HEK293 (cell line): ENCODE results near the gene SNX4.

Experiments used
- CTCF ChIA-PET: fragments of 350-600 bp; formaldehyde crosslinking; extraction: SDS; loops from one replicate; lab custom pipeline; 2021; ENCODE audit warnings: antibody characterized with exemption; lab: Yijun Ruan, JAX
- POLR2A ChIA-PET: fragments of 300-600 bp; formaldehyde crosslinking; extraction: SDS; loops from one replicate; lab custom pipeline; 2020; ENCODE audit warnings: antibody characterized with exemption, inconsistent platforms; lab: Yijun Ruan, JAX
- H3K27ac ChIP-seq: fragments of 200-500 bp; sonication (Bioruptor generic); 2 replicates; pipeline ENCODE4 v1.5.1; 2014; ENCODE audit warnings: low read depth, low read length, control low read depth, inconsistent platforms; ENCODE audit errors: extremely low read depth
- H3K36me3 ChIP-seq, 2 experiments: fragments of 200-500 bp in 1 of 2; sonication (Bioruptor generic) in 1 of 2; 1 replicate in 1 of 2; 2 replicates in 1 of 2; pipeline ENCODE4 v1.5.1; 2014 to 2017; ENCODE audit warnings: inconsistent platforms in 2 of 2, low read length in 2 of 2; ENCODE audit not compliant: control insufficient read depth in 2 of 2, insufficient read depth in 1 of 2
- H3K4me1 ChIP-seq: fragments of 200-500 bp; sonication (Bioruptor generic); 2 replicates; pipeline ENCODE4 v1.5.1; 2014; ENCODE audit warnings: mild to moderate bottlenecking, low read length, inconsistent platforms; ENCODE audit not compliant: control insufficient read depth, insufficient read depth
- H3K4me3 ChIP-seq: 2 replicates; pipeline ENCODE4 v1.5.1; 2011; ENCODE audit warnings: low read depth, mild to moderate bottlenecking, control low read depth, low read length, moderate library complexity
- H3K9me3 ChIP-seq: fragments of 200-500 bp; sonication (Bioruptor generic); 2 replicates; pipeline ENCODE4 v1.5.1; 2014; ENCODE audit warnings: low read depth, low read length, inconsistent platforms; ENCODE audit not compliant: control insufficient read depth, insufficient read depth
- ELK4 ChIP-seq: IDR thresholded peaks from 2 replicates; pipeline ENCODE4 v1.6.1; 2011; ENCODE audit warnings: mild to moderate bottlenecking, low read depth, low read length, borderline replicate concordance
- MEIS1 ChIP-seq: sonication (generic); formaldehyde crosslinking; IDR thresholded peaks from 2 replicates; pipeline ENCODE4 v1.8.1; 2022; ENCODE audit warnings: missing genetic modification reagents, mild to moderate bottlenecking, borderline replicate concordance
- MZF1 ChIP-seq: fragments of 450-650 bp; formaldehyde crosslinking; IDR thresholded peaks from 2 replicates; pipeline ENCODE4 v1.5.1; 2017; ENCODE audit warnings: missing biosample characterization, missing genetic modification characterization, borderline replicate concordance
- PBX3 ChIP-seq: sonication (generic); formaldehyde crosslinking; IDR thresholded peaks from 2 replicates; pipeline ENCODE4 v1.8.1; 2022; ENCODE audit warnings: mild to moderate bottlenecking, moderate library complexity, missing genetic modification reagents
- SETDB1 ChIP-seq: IDR thresholded peaks from one replicate; pipeline ENCODE4 v1.6.1; 2017; ENCODE audit warnings: mild to moderate bottlenecking, low read length, moderate library complexity, mixed read lengths; ENCODE audit not compliant: insufficient read length
- SP2 ChIP-seq: fragments of 450-650 bp; formaldehyde crosslinking; IDR thresholded peaks from 2 replicates; pipeline ENCODE4 v1.5.1; 2016; ENCODE audit warnings: missing biosample characterization, missing genetic modification characterization
- SP3 ChIP-seq: fragments of 450-650 bp; formaldehyde crosslinking; IDR thresholded peaks from 2 replicates; pipeline ENCODE4 v1.5.1; 2016; ENCODE audit warnings: missing biosample characterization, missing genetic modification characterization
- ZBTB11 ChIP-seq: fragments of 450-650 bp; formaldehyde crosslinking; conservative IDR thresholded peaks from 2 replicates; pipeline ENCODE4 v1.5.1; 2016; ENCODE audit warnings: low read depth, missing biosample characterization, missing genetic modification characterization
- ZBTB17 ChIP-seq: fragments of 450-650 bp; formaldehyde crosslinking; IDR thresholded peaks from 2 replicates; pipeline ENCODE4 v1.5.1; 2016; ENCODE audit warnings: missing biosample characterization, missing genetic modification characterization
- ZFHX2 ChIP-seq: fragments of 450-650 bp; formaldehyde crosslinking; conservative IDR thresholded peaks from 2 replicates; pipeline ENCODE4 v1.5.1; 2016; ENCODE audit warnings: missing biosample characterization, missing genetic modification characterization
- ZFP37 ChIP-seq: fragments of 450-650 bp; formaldehyde crosslinking; IDR thresholded peaks from 2 replicates; pipeline ENCODE4 v1.5.1; 2016; ENCODE audit warnings: missing biosample characterization, missing genetic modification characterization
- ZNF132 ChIP-seq: fragments of 450-650 bp; formaldehyde crosslinking; IDR thresholded peaks from 2 replicates; pipeline ENCODE4 v1.5.1; 2017; ENCODE audit warnings: missing biosample characterization, missing genetic modification characterization, borderline replicate concordance
- ZNF133 ChIP-seq: fragments of 450-650 bp; formaldehyde crosslinking; IDR thresholded peaks from 2 replicates; pipeline ENCODE4 v1.5.1; 2016; ENCODE audit warnings: missing biosample characterization, missing genetic modification characterization
- ZNF157 ChIP-seq: fragments of 450-650 bp; formaldehyde crosslinking; IDR thresholded peaks from 2 replicates; pipeline ENCODE4 v1.5.1; 2016; ENCODE audit warnings: missing biosample characterization, missing genetic modification characterization
- ZNF248 ChIP-seq: fragments of 450-650 bp; formaldehyde crosslinking; IDR thresholded peaks from 2 replicates; pipeline ENCODE4 v1.5.1; 2017; ENCODE audit warnings: missing biosample characterization, missing genetic modification characterization
- ZNF280D ChIP-seq: fragments of 450-650 bp; formaldehyde crosslinking; IDR thresholded peaks from 2 replicates; pipeline ENCODE4 v1.5.1; 2016; ENCODE audit warnings: missing biosample characterization, missing genetic modification characterization
- ZNF335 ChIP-seq: fragments of 450-650 bp; formaldehyde crosslinking; conservative IDR thresholded peaks from 2 replicates; pipeline ENCODE4 v1.5.1; 2016; ENCODE audit warnings: missing biosample characterization, missing genetic modification characterization
- ZNF580 ChIP-seq: fragments of 450-650 bp; formaldehyde crosslinking; IDR thresholded peaks from 2 replicates; pipeline ENCODE4 v1.5.1; 2016; ENCODE audit warnings: missing biosample characterization, missing genetic modification characterization
- ZNF629 ChIP-seq: fragments of 450-650 bp; formaldehyde crosslinking; IDR thresholded peaks from 2 replicates; pipeline ENCODE4 v1.5.1; 2017; ENCODE audit warnings: missing biosample characterization, missing genetic modification characterization
- ZSCAN5A ChIP-seq: fragments of 450-650 bp; formaldehyde crosslinking; IDR thresholded peaks from 2 replicates; pipeline ENCODE4 v1.5.1; 2016; ENCODE audit warnings: missing biosample characterization, missing genetic modification characterization

Gene SNX4

GRCh38 chr3:125440970-125441369 lies 79.0 kb downstream of the SNX4 start:
- TF ChIP-seq ZBTB11 (tag by site-specific recombination) (no peak), ZFHX2 (tag by site-specific recombination) (no peak), ZNF580 (tag by site-specific recombination) (no peak), ZNF629 (no peak), ELK4 (no peak), SP3 (tag by site-specific recombination) (no peak), ZNF280D (tag by site-specific recombination) (no peak), PBX3 (CRISPR knock-in tag) (no peak), MEIS1 (CRISPR knock-in tag) (no peak), ZSCAN5A (no peak), MZF1 (tag by site-specific recombination) (no peak), ZBTB17 (tag by site-specific recombination) (no peak), SP2 (tag by site-specific recombination) (no peak), ZNF157 (no peak)
- H3K36me3 ChIP-seq, result peaks cover 0 to 3% of the 10 kb centered on the region in 2 experiments; a peak in 2 of 3 replicates
- POLR2A ChIA-PET, result no interaction called here
- no peaks in the 10 kb centered on the region for H3K9me3 ChIP-seq
- H3K4me1 ChIP-seq, result no peaks in the 10 kb centered on the region
- H3K4me3 ChIP-seq, result no peak overlapping the region
- CTCF ChIA-PET, result interaction anchor here (0.6 kb wide), 1 partner anchor 682 kb away, joined by 3 read pairs; no protein-coding TSS in a partner anchor
- H3K27ac ChIP-seq, result no peak overlapping the region

GRCh38 chr3:125440559-125440955 lies 79.4 kb downstream of the SNX4 start:
- POLR2A ChIA-PET, result interaction anchor here (0.8 kb wide), 1 partner anchor 66 kb away, joined by 4 read pairs; no protein-coding TSS in a partner anchor
- Histone ChIP-seq H3K4me3 (no peak overlapping the region), H3K36me3 (peaks cover 0 to under 1% of the 10 kb centered on the region in 2 experiments; a peak in 2 of 3 replicates), H3K9me3 (no peaks in the 10 kb centered on the region)
- TF ChIP-seq SETDB1 (no peak), ZFP37 (tag by site-specific recombination) (no peak), ZNF248 (tag by site-specific recombination) (no peak), ZNF133 (tag by site-specific recombination) (no peak), ZNF132 (tag by site-specific recombination) (no peak), ZNF335 (tag by site-specific recombination) (0 out of 2 replicates have a peak, but pooled peaks have one; percentile 19)
- TF ChIP-seq, all 188 proteins: peak for 1
- CTCF ChIA-PET, result interaction anchor here (0.6 to 1.2 kb wide), 3 partner anchors 86 to 682 kb away, joined by 3 to 4 read pairs (median 3); no protein-coding TSS in a partner anchor
- Histone ChIP-seq H3K4me1 (no peaks in the 10 kb centered on the region), H3K27ac (no peak overlapping the region)
